SK-N-SH (cell line): ENCODE measurements around the gene C11orf52. TPM values are rescaled to one million over a fixed set of nuclear protein-coding genes. Genes with fewer than 3 reads are reported as not detected.

ENCODE experiments used
- CTCF ChIA-PET: fragments of 300-600, 350-600 bp; formaldehyde crosslinking; extraction: SDS; loops from one replicate; lab custom pipeline; 2021; lab: Yijun Ruan, JAX
- POLR2A ChIA-PET: fragments of 350-600 bp; sonication (Branson Sonifier 250); formaldehyde crosslinking; extraction: SDS; loops from one replicate; lab custom pipeline; 2020; ENCODE audit warnings: antibody characterized with exemption, inconsistent platforms; lab: Yijun Ruan, JAX
- DNase-seq: peaks from one replicate; pipeline ENCODE4 v3.0.0; 2012
- H2AFZ ChIP-seq: fragments of 200-600 bp; sonication (generic); 2 replicates; pipeline ENCODE4 v1.8.1; 2016; ENCODE audit warnings: antibody characterized with exemption, mild to moderate bottlenecking, low read depth
- H3F3A ChIP-seq: fragments of 200-600 bp; sonication (generic); replicated peaks from 2 replicates; pipeline ENCODE3; 2016; ENCODE audit warnings: antibody characterized with exemption, mild to moderate bottlenecking; ENCODE audit not compliant: insufficient read depth
- H3K27ac ChIP-seq, 2 experiments: fragments of 200-500 bp in 1 of 2; fragments of 200-600 bp in 1 of 2; sonication (Bioruptor generic) in 1 of 2; sonication (generic), shearing (Covaris generic) in 1 of 2; 2 replicates each; pipeline versions ENCODE4 v1.5.1 to v1.6.1; 2014 to 2016; ENCODE audit warnings: low read depth in 2 of 2, inconsistent platforms in 1 of 2, low read length in 1 of 2, mild to moderate bottlenecking in 1 of 2, mixed read lengths in 1 of 2
- H3K27me3 ChIP-seq: fragments of 200-600 bp; sonication (generic), shearing (Covaris generic); 2 replicates; pipeline ENCODE4 v1.6.1; 2016; ENCODE audit warnings: mixed run types; ENCODE audit not compliant: insufficient read depth
- H3K36me3 ChIP-seq, 2 experiments: fragments of 200-500 bp in 1 of 2; fragments of 200-600 bp in 1 of 2; sonication (Bioruptor generic) in 1 of 2; sonication (generic) in 1 of 2; replicated peaks in 1 of 2; 2 replicates each; pipeline versions ENCODE3 to v1.5.1; 2014 to 2016; ENCODE audit warnings: low read length in 1 of 2, mild to moderate bottlenecking in 1 of 2; ENCODE audit not compliant: insufficient read depth in 2 of 2, control insufficient read depth in 1 of 2
- H3K4me1 ChIP-seq, 2 experiments: fragments of 200-500 bp in 1 of 2; fragments of 200-600 bp in 1 of 2; sonication (Bioruptor generic) in 1 of 2; sonication (generic), shearing (Covaris generic) in 1 of 2; 2 replicates each; pipeline versions ENCODE4 v1.5.1 to v1.6.1; 2014 to 2016; ENCODE audit warnings: low read depth in 1 of 2, low read length in 1 of 2, mixed run types in 1 of 2; ENCODE audit not compliant: insufficient read depth in 2 of 2, control insufficient read depth in 1 of 2
- H3K4me2 ChIP-seq: fragments of 200-600 bp; sonication (generic), shearing (Covaris generic); 2 replicates; pipeline ENCODE4 v1.6.1; 2017; ENCODE audit warnings: mixed run types
- H3K4me3 ChIP-seq, 2 experiments: fragments of 200-500 bp in 1 of 2; fragments of 200-600 bp in 1 of 2; sonication (Bioruptor generic) in 1 of 2; sonication (generic), shearing (Covaris generic) in 1 of 2; 2 replicates each; pipeline versions ENCODE4 v1.5.1 to v1.8.1; 2014 to 2016; ENCODE audit warnings: low read depth in 2 of 2, inconsistent platforms in 1 of 2, low read length in 1 of 2, mild to moderate bottlenecking in 1 of 2, mixed read lengths in 1 of 2, moderate library complexity in 1 of 2
- H3K79me2 ChIP-seq: fragments of 200-600 bp; sonication (generic); 2 replicates; pipeline ENCODE4 v1.8.1; 2017; ENCODE audit warnings: mild to moderate bottlenecking; ENCODE audit not compliant: insufficient read depth
- H3K9ac ChIP-seq: fragments of 200-600 bp; sonication (generic); 2 replicates; pipeline ENCODE4 v1.6.1; 2017; ENCODE audit warnings: mixed run types
- H3K9me2 ChIP-seq: fragments of 200-600 bp; sonication (generic); 2 replicates; pipeline ENCODE4 v1.6.1; 2017; ENCODE audit warnings: mixed run types
- H3K9me3 ChIP-seq: fragments of 200-600 bp; sonication (generic); 2 replicates; pipeline ENCODE4 v1.6.1; 2017; ENCODE audit warnings: mixed run types, mild to moderate bottlenecking, moderate library complexity
- H4K20me1 ChIP-seq: fragments of 200-600 bp; sonication (generic); 2 replicates; pipeline ENCODE4 v1.6.1; 2017; ENCODE audit warnings: mild to moderate bottlenecking, mixed run types; ENCODE audit not compliant: insufficient read depth
- FOXJ3 ChIP-seq: sonication (generic); formaldehyde crosslinking; IDR thresholded peaks from 2 replicates; pipeline ENCODE4 v1.5.1; 2020; ENCODE audit warnings: mild to moderate bottlenecking, missing genetic modification reagents
- MXI1 ChIP-seq: IDR thresholded peaks from 2 replicates; pipeline ENCODE4 v1.6.1; 2012; ENCODE audit warnings: mild to moderate bottlenecking, low read depth, low read length, improper control_type of control experiment
- RFX5 ChIP-seq: IDR thresholded peaks from 2 replicates; pipeline ENCODE4 v1.6.1; 2012; ENCODE audit warnings: mild to moderate bottlenecking, improper control_type of control experiment, low read length
- WGBS: methylation state at CpG from one replicate; pipeline ENCODE4 v1.1.6; 2017; ENCODE audit warnings: low lambda C conversion rate; 5-methylcytosine and 5-hydroxymethylcytosine counted together
- polyA plus RNA-seq, 3 experiments: library from polyadenylated mRNA; depleted of rRNA; stranded (reverse); fragments of >200 nt; gene quantifications; 2 replicates each; pipeline ENCODE4 v1.2.3, GENCODE V29; 2012
- TF ChIP-seq, protein P1 (sequence below): IDR thresholded peaks from 2 replicates; pipeline ENCODE4; 2012
- TF ChIP-seq, protein P2 (sequence below): IDR thresholded peaks from 2 replicates; pipeline ENCODE4 v1.4.0; 2012; ENCODE audit warnings: low read depth, borderline replicate concordance
- TF ChIP-seq, protein P3 (sequence below): fragments of 150-350 bp; IDR thresholded peaks from 2 replicates; pipeline ENCODE4 v1.6.1; 2017; ENCODE audit warnings: antibody characterized with exemption, low read length, low read depth, borderline replicate concordance
- TF ChIP-seq, protein P4 (sequence below): IDR thresholded peaks from 2 replicates; pipeline ENCODE4 v1.4.0; 2012; ENCODE audit warnings: low read depth

The C11orf52 gene
- polyA plus RNA-seq, 1 of the 3 experiments (the other 2 are of a cell fraction): not detected

DNA sequence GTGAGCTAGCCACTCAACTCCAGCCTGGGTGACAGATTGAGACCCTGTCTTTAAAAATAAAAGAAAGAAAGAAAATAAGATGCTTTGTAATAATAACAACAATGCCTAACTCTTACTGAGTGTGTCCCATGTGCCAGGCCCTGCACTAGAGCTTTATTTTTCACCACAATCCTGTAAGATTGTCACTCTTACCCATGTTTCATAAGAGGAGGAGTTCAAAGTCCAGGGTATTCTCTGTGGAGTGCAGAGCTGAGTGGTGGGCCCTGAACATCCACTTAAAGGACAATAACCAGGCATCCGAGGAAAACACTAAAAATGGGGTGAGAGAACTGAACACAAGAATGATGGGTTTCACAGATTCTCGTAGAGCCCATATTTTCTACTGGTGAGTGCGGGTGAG is 925 bp upstream of the C11orf52 start:
- H3K9ac ChIP-seq: no peak overlapping the region

DNA sequence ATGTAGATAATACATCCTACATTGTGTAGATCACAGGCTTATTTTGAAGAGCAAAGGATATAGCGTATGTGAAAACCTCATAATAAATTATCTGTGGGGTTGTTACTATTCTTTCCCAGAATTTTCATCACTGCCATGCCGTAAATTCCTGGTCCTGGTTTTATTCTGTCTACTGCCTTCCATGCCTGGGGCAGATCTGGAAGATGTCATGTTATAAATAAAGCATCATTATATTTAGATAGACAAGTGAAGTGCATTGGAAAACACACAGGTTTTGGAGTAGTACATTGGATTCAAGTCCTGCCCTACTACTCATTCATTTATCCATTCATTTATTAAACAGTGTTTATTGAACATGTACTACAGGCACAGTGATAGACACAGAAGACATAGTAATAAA is 2.2 kb downstream of the C11orf52 start:
- TF ChIP-seq, protein P1, sequence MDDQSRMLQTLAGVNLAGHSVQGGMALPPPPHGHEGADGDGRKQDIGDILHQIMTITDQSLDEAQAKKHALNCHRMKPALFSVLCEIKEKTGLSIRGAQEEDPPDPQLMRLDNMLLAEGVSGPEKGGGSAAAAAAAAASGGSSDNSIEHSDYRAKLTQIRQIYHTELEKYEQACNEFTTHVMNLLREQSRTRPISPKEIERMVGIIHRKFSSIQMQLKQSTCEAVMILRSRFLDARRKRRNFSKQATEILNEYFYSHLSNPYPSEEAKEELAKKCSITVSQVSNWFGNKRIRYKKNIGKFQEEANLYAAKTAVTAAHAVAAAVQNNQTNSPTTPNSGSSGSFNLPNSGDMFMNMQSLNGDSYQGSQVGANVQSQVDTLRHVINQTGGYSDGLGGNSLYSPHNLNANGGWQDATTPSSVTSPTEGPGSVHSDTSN: no peak
- TF ChIP-seq, protein P2, sequence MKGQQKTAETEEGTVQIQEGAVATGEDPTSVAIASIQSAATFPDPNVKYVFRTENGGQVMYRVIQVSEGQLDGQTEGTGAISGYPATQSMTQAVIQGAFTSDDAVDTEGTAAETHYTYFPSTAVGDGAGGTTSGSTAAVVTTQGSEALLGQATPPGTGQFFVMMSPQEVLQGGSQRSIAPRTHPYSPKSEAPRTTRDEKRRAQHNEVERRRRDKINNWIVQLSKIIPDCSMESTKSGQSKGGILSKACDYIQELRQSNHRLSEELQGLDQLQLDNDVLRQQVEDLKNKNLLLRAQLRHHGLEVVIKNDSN: no peak
- peaks cover under 1 to 25% of the 10 kb centered on the region in 2 experiments for H3K4me1 ChIP-seq
- H3K9ac ChIP-seq: no peak overlapping the region
- no peaks in the 10 kb centered on the region for H3K36me3 ChIP-seq
- no peak overlapping the region for H3K4me3 ChIP-seq
- no peaks in the 10 kb centered on the region for H3K79me2 ChIP-seq
- CTCF ChIA-PET: no interaction called here
- H4K20me1 ChIP-seq: no peaks in the 10 kb centered on the region
- H3K27ac ChIP-seq: no peak overlapping the region
- no peak overlapping the region for H2AFZ ChIP-seq
- no peak overlapping the region for H3K4me2 ChIP-seq
- no peaks in the 10 kb centered on the region for H3K9me2 ChIP-seq
- 78% methylated on average over 2 of the region's 2 CpGs for WGBS
- POLR2A ChIA-PET: no interaction called here
- H3K27me3 ChIP-seq: no peaks in the 10 kb centered on the region
- H3K9me3 ChIP-seq: no peaks in the 10 kb centered on the region
- H3F3A ChIP-seq: peaks cover 16% of the 10 kb centered on the region
- no peak for DNase-seq

More for the DNA sequence above, 925 bp upstream of the C11orf52 start:
- no peaks in the 10 kb centered on the region for H3K27me3 ChIP-seq
- H3K4me1 ChIP-seq: peaks cover 0 to 12% of the 10 kb centered on the region in 2 experiments
- DNase-seq: no peak
- H4K20me1 ChIP-seq: no peaks in the 10 kb centered on the region
- H3K4me2 ChIP-seq: no peak overlapping the region
- H3K27ac ChIP-seq: no peak overlapping the region
- H2AFZ ChIP-seq: no peak overlapping the region
- TF ChIP-seq, protein P3, sequence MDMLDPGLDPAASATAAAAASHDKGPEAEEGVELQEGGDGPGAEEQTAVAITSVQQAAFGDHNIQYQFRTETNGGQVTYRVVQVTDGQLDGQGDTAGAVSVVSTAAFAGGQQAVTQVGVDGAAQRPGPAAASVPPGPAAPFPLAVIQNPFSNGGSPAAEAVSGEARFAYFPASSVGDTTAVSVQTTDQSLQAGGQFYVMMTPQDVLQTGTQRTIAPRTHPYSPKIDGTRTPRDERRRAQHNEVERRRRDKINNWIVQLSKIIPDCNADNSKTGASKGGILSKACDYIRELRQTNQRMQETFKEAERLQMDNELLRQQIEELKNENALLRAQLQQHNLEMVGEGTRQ: no peak
- TF ChIP-seq MXI1 (no peak), FOXJ3 (CRISPR knock-in tag) (no peak), RFX5 (no peak)
- TF ChIP-seq, protein P4, sequence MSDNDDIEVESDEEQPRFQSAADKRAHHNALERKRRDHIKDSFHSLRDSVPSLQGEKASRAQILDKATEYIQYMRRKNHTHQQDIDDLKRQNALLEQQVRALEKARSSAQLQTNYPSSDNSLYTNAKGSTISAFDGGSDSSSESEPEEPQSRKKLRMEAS: no peak
- no peaks in the 10 kb centered on the region for H3K9me2 ChIP-seq
- H3K4me3 ChIP-seq: no peak overlapping the region
- H3K9me3 ChIP-seq: no peaks in the 10 kb centered on the region
- no peaks in the 10 kb centered on the region for H3K79me2 ChIP-seq
- POLR2A ChIA-PET: interaction anchor here (1.4 kb wide), 1 partner anchor 9 kb away, joined by 3 read pairs; no protein-coding TSS in a partner anchor
- CTCF ChIA-PET: no interaction called here
- no peaks in the 10 kb centered on the region for H3K36me3 ChIP-seq
- peaks cover 6% of the 10 kb centered on the region for H3F3A ChIP-seq
- 83% methylated on average over 3 of the region's 3 CpGs for WGBS
